NT2/D1 (cell line): Measurements from ENCODE around the gene PIP.
"Not testable (repeated sequence)": the region's sequence is repeated elsewhere in the genome, so short reads cannot be mapped to it uniquely, and the experiment has no call there.

Source experiments
- SUZ12 ChIP-seq: IDR thresholded peaks from 2 replicates; pipeline ENCODE4 v1.6.1; 2011; ENCODE audit not compliant: insufficient read length, insufficient read depth; ENCODE audit errors: extremely low read depth
- YY1 ChIP-seq: IDR thresholded peaks from 2 replicates; pipeline ENCODE4 v1.6.1; 2011; ENCODE audit not compliant: insufficient read length, insufficient read depth
- ZNF274 ChIP-seq: IDR thresholded peaks from 2 replicates; pipeline ENCODE4 v1.6.1; 2011; ENCODE audit warnings: mild to moderate bottlenecking, low read depth, low read length

- not testable (repeated sequence) for TF ChIP-seq ZNF274, SUZ12, YY1
Measured at GRCh38 chr7:143180771-143181170, 48.9 kb downstream of the PIP start.
